ENCODE measurements around the gene PANK4. TPM values are rescaled to one million over a fixed set of nuclear protein-coding genes. Genes with fewer than 3 reads are reported as not detected.

Gene PANK4
- total and polyA plus RNA-seq, 9 of the 15 experiments (the other 6 are each of a cell fraction or from before 2014, with no cell fraction given), result 0.93 to 55.6 (median 31.5) TPM

GRCh38 chr1:2530513-2531361 lies 4.3 kb upstream of the PANK4 start:
- Histone ChIP-seq H3K4me3 (no peak overlapping the region), H3K9me3 (replicated peaks; ENCODE audit: control insufficient read depth, insufficient read depth, low read depth, low read length) (no peaks in the 10 kb centered on the region), H3K27ac (ENCODE audit: extremely low read depth, low read depth, low read length) (no peak overlapping the region), H4K20me1 (replicated peaks; ENCODE audit: control insufficient read depth, insufficient read depth, low read length) (peaks cover 12% of the 10 kb centered on the region; the same call in 1 of the 2 replicates), H3K4me1 (replicated peaks in 1 of 2; ENCODE audit: control insufficient read depth in 2 of 2, insufficient read depth in 2 of 2, low read length in 2 of 2) (peaks cover 3 to 82% of the 10 kb centered on the region in 2 experiments; a peak in 3 of 5 replicates), H3K4me2 (ENCODE audit: insufficient read depth, low read length) (no peak overlapping the region), H2AFZ (ENCODE audit: low read depth, low read length) (no peak overlapping the region), H3K27me3 (ENCODE audit: control insufficient read depth in 2 of 2, insufficient read depth in 2 of 2, low read length in 2 of 2) (peaks cover 39 to 56% of the 10 kb centered on the region in 2 experiments; a peak in 4 of 5 replicates), H3K9me1 (ENCODE audit: control insufficient read depth, insufficient read depth, low read length) (no peaks in the 10 kb centered on the region), H3K9ac (ENCODE audit: insufficient read depth in 1 of 2, low read depth in 2 of 2, low read length in 2 of 2) (no peak overlapping the region; a peak in 2 of 4 replicates), H3K36me3 (ENCODE audit: control insufficient read depth, insufficient read depth, low read length) (no peaks in the 10 kb centered on the region), H3K79me2 (ENCODE audit: control insufficient read depth, insufficient read depth, low read length) (peaks cover 4% of the 10 kb centered on the region)
- intact Hi-C loops (cut with micrococcal nuclease) (no loop called here), in situ Hi-C loops (cut with MboI) (loop anchor here (25.0 kb wide), 1 partner anchor 343 kb away; the partner anchor contains the start of gene FAAP20)
- WGBS (ENCODE audit: insufficient coverage, low coverage, missing lambda C conversion rate), result 24% methylated on average over 24 of the region's 30 CpGs
- DNase-seq (ENCODE audit: extremely low read depth in 1 of 4, low spot score in 3 of 4) (no peak), FAIRE-seq (no peak), ATAC-seq (no peak)
- ChIA-PET CTCF (ENCODE audit: low intra/inter-chr PET ratio) (no interaction called here), POLR2A (interaction anchor here (1.0 kb wide), 1 partner anchor 30 kb away, joined by 5 read pairs; no protein-coding TSS in a partner anchor)
- no TSS peak for BruUV-seq (replicated peaks)
- TF ChIP-seq ZNF347 (CRISPR knock-in tag; IDR thresholded peaks at IDR 0.05; ENCODE audit: low read depth), result no peak
- no peak for TF ChIP-seq BRD9 (IDR thresholded peaks at IDR 0.05; ENCODE audit: low read depth, partially characterized antibody)
- no peak for TF ChIP-seq SRSF9 (IDR thresholded peaks at IDR 0.05; ENCODE audit: borderline replicate concordance, low read depth, low read length)
- no peak for TF ChIP-seq CHAMP1 (IDR thresholded peaks at IDR 0.05)
- no peak for TF ChIP-seq TOE1 (IDR thresholded peaks at IDR 0.05; ENCODE audit: borderline replicate concordance)
- TF ChIP-seq TOE1 (CRISPR knock-in tag; IDR thresholded peaks at IDR 0.05; ENCODE audit: borderline replicate concordance, low read depth), result no peak
- no peak for TF ChIP-seq MLLT1 (IDR thresholded peaks at IDR 0.05)
- TF ChIP-seq ZNF785 (CRISPR knock-in tag; IDR thresholded peaks at IDR 0.05), result no peak
- TF ChIP-seq DIDO1 (tag; IDR thresholded peaks at IDR 0.05; ENCODE audit: low read depth), result no peak
- no peak for TF ChIP-seq SIN3A (IDR thresholded peaks at IDR 0.05; ENCODE audit: borderline replicate concordance in 2 of 2, control insufficient read depth in 1 of 2, low read depth in 2 of 2, low read length in 2 of 2)
- no peak for TF ChIP-seq FOXA1 (IDR thresholded peaks at IDR 0.05; ENCODE audit: borderline replicate concordance)
- no peak for TF ChIP-seq ATF3 (IDR thresholded peaks at IDR 0.05)
- no peak for TF ChIP-seq ATF3 (CRISPR knock-in tag; conservative IDR thresholded peaks at IDR 0.05)
- TF ChIP-seq BMI1 (IDR thresholded peaks at IDR 0.05; ENCODE audit: low read length), result no peak
- TF ChIP-seq ZNF668 (CRISPR knock-in tag; IDR thresholded peaks at IDR 0.05), result no peak
